Measurements from ENCODE around the gene RPN2. TPM values are rescaled to one million over a fixed set of nuclear protein-coding genes. Genes with fewer than 3 reads are reported as not detected.

The RPN2 gene
- total and polyA plus RNA-seq, 2 of the 13 experiments (the other 11 are each of a cell fraction or from before 2014, with no cell fraction given) = 587 to 1,818 TPM

GRCh38 chr20:37192137-37192854, 13.2 kb downstream of the RPN2 start (continued):
- TF ChIP-seq ZNF142 (CRISPR knock-in tag; IDR thresholded peaks at IDR 0.05) (no peak), NCOA2 (CRISPR knock-in tag; IDR thresholded peaks at IDR 0.05) (0 out of 2 replicates have a peak, but pooled peaks have one; percentile 27), DR1 (CRISPR knock-in tag; IDR thresholded peaks at IDR 0.05) (no peak), ZMAT3 (CRISPR knock-in tag; conservative IDR thresholded peaks at IDR 0.05) (no peak), HMG20A (CRISPR knock-in tag; IDR thresholded peaks at IDR 0.05; ENCODE audit: borderline replicate concordance) (no peak), ZNF564 (CRISPR knock-in tag; IDR thresholded peaks at IDR 0.05) (no peak), MLXIP (CRISPR knock-in tag; IDR thresholded peaks at IDR 0.05; ENCODE audit: borderline replicate concordance) (no peak), NFIB (CRISPR knock-in tag; IDR thresholded peaks at IDR 0.05; ENCODE audit: borderline replicate concordance) (no peak), IRF9 (CRISPR knock-in tag; IDR thresholded peaks at IDR 0.05; ENCODE audit: borderline replicate concordance) (no peak), NONO (IDR thresholded peaks at IDR 0.05) (no peak), NONO (CRISPR knock-in tag; conservative IDR thresholded peaks at IDR 0.05) (0 out of 2 replicates have a peak, but pooled peaks have one; percentile 47), CBFB (CRISPR knock-in tag; IDR thresholded peaks at IDR 0.05) (peak; percentile 57; the same call in 1 of the 2 replicates), CBX5 (CRISPR knock-in tag; IDR thresholded peaks at IDR 0.05; ENCODE audit: borderline replicate concordance) (peak; percentile 73; the same call in 1 of the 2 replicates), MLLT10 (CRISPR knock-in tag; IDR thresholded peaks at IDR 0.05) (no peak), MED1 (CRISPR knock-in tag; IDR thresholded peaks at IDR 0.05) (0 out of 2 replicates have a peak, but pooled peaks have one; percentile 29), MTERF4 (CRISPR knock-in tag; IDR thresholded peaks at IDR 0.05) (peak; percentile 29; the same call in 1 of the 2 replicates), FOXO1 (CRISPR knock-in tag; IDR thresholded peaks at IDR 0.05) (peak; percentile 26; the same call in 1 of the 2 replicates), GTF3A (CRISPR knock-in tag; conservative IDR thresholded peaks at IDR 0.05) (0 out of 2 replicates have a peak, but pooled peaks have one; percentile 33)

Measured in HepG2 (cell line).